Sigmoid colon (tissue), 7 donors: ENCODE measurements around the gene NT5DC1. TPM values are rescaled to one million over a fixed set of nuclear protein-coding genes. Genes with fewer than 3 reads are reported as not detected.

Experiments used
- DNase-seq: peaks from one replicate; pipeline ENCODE4 v3.0.0-alpha.2; 2019
- H3K27ac ChIP-seq, 4 donors: fragments of 200-600 bp; sonication (generic); one replicate each; pipeline ENCODE4 v1.5.1; 2016 to 2019; ENCODE audit warnings: mild to moderate bottlenecking in 1 of 4
- H3K27me3 ChIP-seq, 3 donors: fragments of 200-600 bp; sonication (generic); one replicate each; pipeline ENCODE4 v1.5.1; 2019; ENCODE audit warnings: mild to moderate bottlenecking in 1 of 3
- H3K36me3 ChIP-seq, 4 donors: fragments of 200-600 bp; sonication (generic); one replicate each; pipeline ENCODE4 v1.5.1; 2016 to 2019
- H3K4me1 ChIP-seq, 4 donors: fragments of 200-600 bp; sonication (generic); one replicate each; pipeline ENCODE4 v1.5.1; 2017 to 2019
- H3K4me3 ChIP-seq, 4 donors: fragments of 200-600 bp; sonication (generic); one replicate each; pipeline ENCODE4 v1.5.1; 2017 to 2019; ENCODE audit warnings: mild to moderate bottlenecking in 2 of 4, moderate library complexity in 1 of 4
- H3K9me3 ChIP-seq, 4 donors: fragments of 200-600 bp in 3 of 4; sonication (generic) in 3 of 4; one replicate each; pipeline versions ENCODE4 v1.5.1 to v1.6.1; 2013 to 2019
- EP300 ChIP-seq, 4 donors: sonication (generic); formaldehyde crosslinking; IDR thresholded peaks; one replicate each; pipeline ENCODE4 v1.6.1; 2017; ENCODE audit warnings: antibody characterized with exemption in 4 of 4
- POLR2A ChIP-seq, 2 donors: fragments of 450-650 bp; IDR thresholded peaks; one replicate each; pipeline ENCODE4 v1.6.1; 2016; ENCODE audit warnings: antibody characterized with exemption in 2 of 2, mild to moderate bottlenecking in 2 of 2, moderate library complexity in 2 of 2
- POLR2AphosphoS5 ChIP-seq, 4 donors: sonication (generic); formaldehyde crosslinking; IDR thresholded peaks; one replicate each; pipeline ENCODE4 v1.6.1; 2017; ENCODE audit warnings: antibody characterized with exemption in 4 of 4
- WGBS, 2 donors: extraction: QIAGEN DNeasy Blood & Tissue Kit; methylation state at CpG; one replicate each; pipeline ENCODE4 v1.1.7; 2013; 5-methylcytosine and 5-hydroxymethylcytosine counted together
- intact Hi-C: fragments of 100-400 bp; cut with DNase I; formaldehyde crosslinking; loops from one replicate; pipeline ENCODE4 v1.15.1; 2023
- polyA plus RNA-seq, 3 donors: library from polyadenylated mRNA; stranded (reverse); fragments of 200-250 nt; gene quantifications; one replicate each; pipeline ENCODE4 v1.2.3, GENCODE V29; 2013
- total RNA-seq, 4 donors: library from RNA; depleted of rRNA; stranded (reverse); fragments of >200 nt; gene quantifications; one replicate each; pipeline ENCODE4 v1.1.0, GENCODE V29; 2016
- TF ChIP-seq, protein P1 (sequence below), 4 experiments: fragments of 450-650 bp in 3 of 4; fragments of 200-600 bp in 1 of 4; IDR thresholded peaks; one replicate each; pipeline ENCODE4 v1.5.1; 2016 to 2019; ENCODE audit warnings: antibody characterized with exemption in 4 of 4, mild to moderate bottlenecking in 3 of 4, moderate library complexity in 2 of 4
- donor health status: healthy with polysubstance abuse.
- donor health status: Bipolar disorder and iron deficiency.
- donor health status: healthy.

Gene NT5DC1
- total and polyA plus RNA-seq, 7 donors = 8.2 to 21.7 (median 9.9) TPM

DNA sequence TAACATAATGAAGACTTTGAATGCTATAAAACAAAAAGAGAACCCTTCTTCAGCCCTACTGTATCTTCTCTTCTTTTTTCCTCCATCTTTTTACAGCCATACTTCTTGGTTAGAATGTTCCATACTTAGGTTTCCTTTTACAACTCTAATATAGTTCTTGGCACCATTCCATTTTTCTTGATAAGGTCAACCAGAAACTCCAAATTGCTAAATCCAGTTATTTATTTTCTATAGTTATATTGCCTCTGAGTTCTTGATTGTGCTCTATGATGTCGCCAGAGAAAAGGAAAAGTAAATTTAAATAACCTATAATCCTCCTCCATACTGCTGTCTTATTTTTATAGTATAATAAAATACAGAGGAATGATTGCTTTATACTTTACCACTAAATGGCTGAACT, 52.0 kb downstream of the NT5DC1 start:
- intact Hi-C loops = no loop called here
- Histone ChIP-seq H3K27me3 (no peaks in the 10 kb centered on the region), H3K36me3 (no peaks in the 10 kb centered on the region), H3K9me3 (no peaks in the 10 kb centered on the region), H3K4me3 (no peak overlapping the region), H3K27ac (no peak overlapping the region), H3K4me1 (no peaks in the 10 kb centered on the region)
- WGBS, 2 donors = 23 to 65% methylated on average over 1 of the region's 1 CpG
- no peak for DNase-seq
- no peak for TF ChIP-seq POLR2AphosphoS5 (IDR thresholded peaks at IDR 0.05)
- TF ChIP-seq, protein P1, sequence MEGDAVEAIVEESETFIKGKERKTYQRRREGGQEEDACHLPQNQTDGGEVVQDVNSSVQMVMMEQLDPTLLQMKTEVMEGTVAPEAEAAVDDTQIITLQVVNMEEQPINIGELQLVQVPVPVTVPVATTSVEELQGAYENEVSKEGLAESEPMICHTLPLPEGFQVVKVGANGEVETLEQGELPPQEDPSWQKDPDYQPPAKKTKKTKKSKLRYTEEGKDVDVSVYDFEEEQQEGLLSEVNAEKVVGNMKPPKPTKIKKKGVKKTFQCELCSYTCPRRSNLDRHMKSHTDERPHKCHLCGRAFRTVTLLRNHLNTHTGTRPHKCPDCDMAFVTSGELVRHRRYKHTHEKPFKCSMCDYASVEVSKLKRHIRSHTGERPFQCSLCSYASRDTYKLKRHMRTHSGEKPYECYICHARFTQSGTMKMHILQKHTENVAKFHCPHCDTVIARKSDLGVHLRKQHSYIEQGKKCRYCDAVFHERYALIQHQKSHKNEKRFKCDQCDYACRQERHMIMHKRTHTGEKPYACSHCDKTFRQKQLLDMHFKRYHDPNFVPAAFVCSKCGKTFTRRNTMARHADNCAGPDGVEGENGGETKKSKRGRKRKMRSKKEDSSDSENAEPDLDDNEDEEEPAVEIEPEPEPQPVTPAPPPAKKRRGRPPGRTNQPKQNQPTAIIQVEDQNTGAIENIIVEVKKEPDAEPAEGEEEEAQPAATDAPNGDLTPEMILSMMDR (IDR thresholded peaks at IDR 0.05) = no peak
- TF ChIP-seq EP300 (IDR thresholded peaks at IDR 0.05) = no peak
- TF ChIP-seq POLR2A (IDR thresholded peaks at IDR 0.05) = no peak

DNA sequence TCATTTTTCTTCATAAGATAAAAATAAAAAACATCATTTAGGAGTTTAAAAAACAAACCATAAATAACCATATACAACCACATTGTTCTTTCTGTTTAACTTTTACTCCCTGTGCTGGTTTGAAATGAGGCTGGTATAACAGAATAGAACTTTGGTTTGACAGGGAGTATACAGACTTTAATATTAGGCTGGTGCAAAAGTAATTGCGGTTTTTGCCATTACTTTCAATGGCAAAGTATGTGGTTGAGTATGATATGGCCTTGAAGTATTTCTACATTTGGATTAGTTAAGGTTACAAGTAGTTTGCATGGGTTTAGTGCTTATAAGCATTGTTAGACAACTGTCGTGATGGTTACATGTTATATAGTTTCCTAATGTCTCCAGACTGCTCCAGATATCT, 54.2 kb downstream of the NT5DC1 start:
- no peak for DNase-seq
- Histone ChIP-seq H3K9me3 (peaks cover 0 to 2% (median 0%) of the 10 kb centered on the region in 4 donors), H3K4me1 (no peaks in the 10 kb centered on the region), H3K4me3 (no peak overlapping the region), H3K27me3 (no peaks in the 10 kb centered on the region), H3K36me3 (no peaks in the 10 kb centered on the region), H3K27ac (no peak overlapping the region)
- intact Hi-C loops = no loop called here
- TF ChIP-seq POLR2AphosphoS5 (IDR thresholded peaks at IDR 0.05) (no peak), POLR2A (IDR thresholded peaks at IDR 0.05) (no peak), EP300 (IDR thresholded peaks at IDR 0.05) (no peak)
- TF ChIP-seq, protein P1 (IDR thresholded peaks at IDR 0.05) = no peak
- WGBS, 2 donors = 97 to 98% methylated on average over 2 of the region's 2 CpGs

DNA sequence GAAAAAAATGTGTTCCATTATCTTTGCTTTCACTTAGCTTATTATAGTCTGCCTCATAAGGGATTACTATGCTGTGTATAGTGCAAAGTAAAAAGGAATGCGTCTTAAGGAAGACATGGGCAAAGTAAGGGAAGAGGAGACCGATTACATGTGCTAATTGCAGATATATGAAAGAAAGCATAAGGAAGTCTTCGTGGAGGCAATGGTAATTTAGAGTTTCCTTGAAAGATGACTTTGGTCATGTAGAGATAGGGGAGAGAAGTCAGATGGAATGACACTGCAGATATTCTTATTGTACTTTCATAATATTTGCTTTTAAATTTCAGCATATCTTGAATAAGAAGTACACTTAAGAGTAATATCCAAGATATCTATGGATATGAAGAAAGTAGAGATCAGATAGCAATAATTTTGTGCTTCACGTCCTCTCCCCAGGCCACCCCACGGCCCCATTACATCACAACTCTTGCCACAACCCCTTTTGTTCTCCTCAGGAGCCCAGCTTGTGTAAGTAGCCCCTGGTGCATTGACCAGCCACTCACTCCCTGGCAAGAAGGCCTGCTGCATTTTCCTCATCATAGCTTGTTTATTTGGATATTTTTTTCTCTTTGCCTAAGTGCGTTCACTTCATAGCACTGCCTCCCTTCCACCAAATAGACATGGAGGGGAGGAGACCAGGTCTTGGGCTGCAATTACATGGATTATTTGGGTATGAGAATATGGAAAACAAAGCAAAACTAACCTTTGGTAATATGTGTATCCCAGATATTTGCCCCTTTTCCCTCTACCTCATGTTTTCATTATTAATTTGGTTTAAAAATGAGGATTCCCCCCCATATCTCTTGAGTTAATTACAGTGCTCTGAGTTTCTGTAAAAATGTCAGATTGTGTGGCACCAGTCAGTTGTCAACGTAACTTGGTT, 56.0 kb downstream of the NT5DC1 start:
- Histone ChIP-seq H3K27me3 (no peaks in the 10 kb centered on the region), H3K9me3 (peaks cover 0 to 2% (median 0%) of the 10 kb centered on the region in 4 donors), H3K4me3 (no peak overlapping the region), H3K27ac (no peak overlapping the region), H3K4me1 (no peaks in the 10 kb centered on the region), H3K36me3 (no peaks in the 10 kb centered on the region)
- TF ChIP-seq POLR2AphosphoS5 (IDR thresholded peaks at IDR 0.05) (no peak), EP300 (IDR thresholded peaks at IDR 0.05) (no peak), POLR2A (IDR thresholded peaks at IDR 0.05) (no peak)
- TF ChIP-seq, protein P1 (IDR thresholded peaks at IDR 0.05) = no peak
- DNase-seq = no peak
- intact Hi-C loops = no loop called here
- 73 to 86% methylated on average over 7 of the region's 7 CpGs for WGBS, 2 donors

DNA sequence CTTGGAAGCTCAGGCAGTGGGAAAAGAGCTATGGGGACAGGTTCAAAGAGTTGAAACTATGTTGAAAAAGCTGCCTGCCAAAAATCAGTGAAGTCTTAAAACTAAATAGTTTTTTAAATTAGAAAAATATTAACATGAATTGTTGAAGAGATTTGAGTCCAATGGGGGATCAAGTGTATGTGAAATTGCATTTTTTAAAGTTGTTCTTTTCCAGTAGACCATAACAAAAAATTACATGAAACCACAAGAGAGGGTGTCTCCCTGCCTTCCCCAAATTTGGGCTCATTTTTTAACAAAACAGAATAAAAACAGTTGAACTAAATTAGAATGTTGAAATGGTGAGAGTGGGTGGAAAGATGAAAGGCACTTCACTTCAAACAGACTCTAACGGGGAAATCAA, 56.7 kb downstream of the NT5DC1 start:
- 55 to 90% methylated on average over 1 of the region's 1 CpG for WGBS, 2 donors
- TF ChIP-seq EP300 (IDR thresholded peaks at IDR 0.05) (no peak), POLR2AphosphoS5 (IDR thresholded peaks at IDR 0.05) (no peak), POLR2A (IDR thresholded peaks at IDR 0.05) (no peak)
- TF ChIP-seq, protein P1 (IDR thresholded peaks at IDR 0.05) = no peak
- Histone ChIP-seq H3K36me3 (no peaks in the 10 kb centered on the region), H3K9me3 (peaks cover 0 to 2% (median 0%) of the 10 kb centered on the region in 4 donors), H3K4me3 (no peak overlapping the region), H3K27me3 (no peaks in the 10 kb centered on the region), H3K4me1 (no peaks in the 10 kb centered on the region), H3K27ac (no peak overlapping the region)
- no peak for DNase-seq
- intact Hi-C loops = no loop called here
